Right lobe of liver (tissue), 4 donors: ENCODE results near the gene ECM2.

Experiments used
- POLR2A ChIP-seq: fragments of 450-650 bp; IDR thresholded peaks from one replicate; pipeline ENCODE4 v1.6.1; 2017; ENCODE audit warnings: antibody characterized with exemption, mild to moderate bottlenecking
- TF ChIP-seq, protein P1 (sequence below), 4 donors: fragments of 200-600 bp in 3 of 4; fragments of 450-650 bp in 1 of 4; IDR thresholded peaks; one replicate each; pipeline versions ENCODE4 v1.5.1 to v1.8.0; 2016 to 2022; ENCODE audit warnings: antibody characterized with exemption in 4 of 4, mild to moderate bottlenecking in 2 of 4
- donor health status: DM: no; HTN: no; CAD: no.
- donor health status: DM: no; HTN: no; CAD: no.
- donor health status: DM: no; HTN: yes; CAD: no.

DNA sequence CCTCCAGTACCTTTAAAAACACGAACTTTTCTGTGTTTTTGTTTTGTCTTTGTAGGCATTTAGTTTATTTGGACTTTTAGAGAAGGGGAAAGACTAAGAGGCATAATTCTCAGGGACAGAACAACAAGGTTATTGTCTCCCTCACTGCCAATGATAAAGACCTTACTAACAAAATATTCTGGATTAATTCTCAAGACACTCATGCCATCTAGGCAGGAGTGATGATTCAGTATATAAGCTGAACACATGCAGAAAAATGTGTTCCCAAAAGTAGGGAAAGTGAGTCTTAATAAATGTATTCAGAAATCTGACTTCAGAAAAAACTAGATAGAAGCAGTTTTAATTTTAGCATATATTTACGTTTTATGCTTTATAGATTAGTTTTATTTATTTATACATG is 36.1 kb downstream of the ECM2 start:
- TF ChIP-seq, protein P1, sequence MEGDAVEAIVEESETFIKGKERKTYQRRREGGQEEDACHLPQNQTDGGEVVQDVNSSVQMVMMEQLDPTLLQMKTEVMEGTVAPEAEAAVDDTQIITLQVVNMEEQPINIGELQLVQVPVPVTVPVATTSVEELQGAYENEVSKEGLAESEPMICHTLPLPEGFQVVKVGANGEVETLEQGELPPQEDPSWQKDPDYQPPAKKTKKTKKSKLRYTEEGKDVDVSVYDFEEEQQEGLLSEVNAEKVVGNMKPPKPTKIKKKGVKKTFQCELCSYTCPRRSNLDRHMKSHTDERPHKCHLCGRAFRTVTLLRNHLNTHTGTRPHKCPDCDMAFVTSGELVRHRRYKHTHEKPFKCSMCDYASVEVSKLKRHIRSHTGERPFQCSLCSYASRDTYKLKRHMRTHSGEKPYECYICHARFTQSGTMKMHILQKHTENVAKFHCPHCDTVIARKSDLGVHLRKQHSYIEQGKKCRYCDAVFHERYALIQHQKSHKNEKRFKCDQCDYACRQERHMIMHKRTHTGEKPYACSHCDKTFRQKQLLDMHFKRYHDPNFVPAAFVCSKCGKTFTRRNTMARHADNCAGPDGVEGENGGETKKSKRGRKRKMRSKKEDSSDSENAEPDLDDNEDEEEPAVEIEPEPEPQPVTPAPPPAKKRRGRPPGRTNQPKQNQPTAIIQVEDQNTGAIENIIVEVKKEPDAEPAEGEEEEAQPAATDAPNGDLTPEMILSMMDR (IDR thresholded peaks at IDR 0.05): no peak
- TF ChIP-seq POLR2A: no peak
